ENCODE data around the gene L3HYPDH. TPM values are rescaled to one million over a fixed set of nuclear protein-coding genes. Genes with fewer than 3 reads are reported as not detected.
A peak's percentile ranks its signal among the peaks of the same experiment; 100 is the strongest.

Gene L3HYPDH
- total RNA-seq, 2 donors from 2014 or later, result 69.0 to 74.9 TPM

DNA sequence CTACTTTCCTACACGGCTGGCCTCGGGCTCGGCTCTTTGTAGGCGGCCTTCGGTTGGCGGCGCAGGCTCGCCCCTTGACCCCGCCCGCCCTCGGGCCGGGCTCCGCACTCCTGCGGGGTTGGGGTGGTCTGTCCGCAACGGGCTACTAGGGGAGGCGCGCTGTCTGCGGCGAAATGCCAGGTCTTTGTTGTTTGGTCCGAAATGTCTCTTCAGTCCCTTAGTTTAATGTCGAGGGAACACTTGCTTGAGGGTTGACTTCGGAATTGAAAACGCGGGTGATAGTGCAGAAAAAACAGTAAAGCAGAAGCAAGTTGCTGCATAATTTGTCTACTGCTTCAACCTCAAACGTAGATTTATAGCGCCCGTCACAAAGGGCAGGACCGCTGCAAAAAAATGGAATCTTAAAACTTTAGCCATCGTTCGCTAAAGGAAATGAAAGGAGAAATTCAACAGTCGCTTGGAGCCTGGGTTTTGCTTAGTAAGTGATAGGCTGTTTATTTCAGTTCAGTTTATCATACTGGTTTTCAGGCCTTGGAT is 499 bp upstream of the L3HYPDH start:
- Histone ChIP-seq H3K4me3 (peak overlapping the region; percentile 98), H3K27ac (peak overlapping the region; percentile 88 to 92), H3K27me3 (replicated peaks; ENCODE audit: insufficient read depth) (no peaks in the 10 kb centered on the region), H3K9me3 (no peaks in the 10 kb centered on the region), H3K4me1 (ENCODE audit: control insufficient read depth in 1 of 2, low read depth in 2 of 2) (peaks cover 39 to 56% of the 10 kb centered on the region in 2 donors), H3K36me3 (no peaks in the 10 kb centered on the region)
- no peak for ATAC-seq (ENCODE audit: insufficient number of reproducible peaks, low FRiP score, low read depth)
- no peak for DNase-seq (ENCODE audit: low spot score)
- TF ChIP-seq, protein P1, sequence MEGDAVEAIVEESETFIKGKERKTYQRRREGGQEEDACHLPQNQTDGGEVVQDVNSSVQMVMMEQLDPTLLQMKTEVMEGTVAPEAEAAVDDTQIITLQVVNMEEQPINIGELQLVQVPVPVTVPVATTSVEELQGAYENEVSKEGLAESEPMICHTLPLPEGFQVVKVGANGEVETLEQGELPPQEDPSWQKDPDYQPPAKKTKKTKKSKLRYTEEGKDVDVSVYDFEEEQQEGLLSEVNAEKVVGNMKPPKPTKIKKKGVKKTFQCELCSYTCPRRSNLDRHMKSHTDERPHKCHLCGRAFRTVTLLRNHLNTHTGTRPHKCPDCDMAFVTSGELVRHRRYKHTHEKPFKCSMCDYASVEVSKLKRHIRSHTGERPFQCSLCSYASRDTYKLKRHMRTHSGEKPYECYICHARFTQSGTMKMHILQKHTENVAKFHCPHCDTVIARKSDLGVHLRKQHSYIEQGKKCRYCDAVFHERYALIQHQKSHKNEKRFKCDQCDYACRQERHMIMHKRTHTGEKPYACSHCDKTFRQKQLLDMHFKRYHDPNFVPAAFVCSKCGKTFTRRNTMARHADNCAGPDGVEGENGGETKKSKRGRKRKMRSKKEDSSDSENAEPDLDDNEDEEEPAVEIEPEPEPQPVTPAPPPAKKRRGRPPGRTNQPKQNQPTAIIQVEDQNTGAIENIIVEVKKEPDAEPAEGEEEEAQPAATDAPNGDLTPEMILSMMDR (IDR thresholded peaks at IDR 0.05), result no peak

DNA sequence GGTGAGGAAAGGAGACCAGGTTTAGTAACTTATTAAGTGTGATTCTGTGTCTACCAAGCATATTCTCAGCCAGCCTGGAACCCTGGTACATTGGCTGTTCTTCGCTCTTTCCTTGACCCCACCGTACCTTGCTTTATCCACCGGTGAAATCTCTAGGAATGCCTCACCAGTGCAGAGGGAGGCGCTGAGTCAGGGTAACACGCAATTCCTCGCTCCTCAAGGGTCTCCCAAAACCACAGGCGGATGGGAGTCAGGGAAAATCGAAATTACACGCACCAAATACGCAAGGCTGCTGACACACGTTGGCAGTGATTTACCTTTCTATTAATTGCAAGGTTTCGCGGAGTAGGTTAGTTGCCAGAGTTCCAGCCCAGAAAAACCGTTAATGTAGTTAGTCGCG is 845 bp downstream of the L3HYPDH start:
- peak overlapping the region; percentile 88 to 92 for H3K27ac ChIP-seq
- peaks cover 34 to 62% of the 10 kb centered on the region in 2 donors for H3K4me1 ChIP-seq (ENCODE audit: control insufficient read depth in 1 of 2, low read depth in 2 of 2)
- H3K4me3 ChIP-seq, result peak overlapping the region; percentile 98
- H3K36me3 ChIP-seq, result no peaks in the 10 kb centered on the region
- DNase-seq (ENCODE audit: low spot score) (peak; percentile 19), ATAC-seq (ENCODE audit: insufficient number of reproducible peaks, low FRiP score, low read depth) (peak; percentile 35)
- TF ChIP-seq, protein P1 (IDR thresholded peaks at IDR 0.05), result no peak
- no peaks in the 10 kb centered on the region for H3K9me3 ChIP-seq
- H3K27me3 ChIP-seq (replicated peaks; ENCODE audit: insufficient read depth), result no peaks in the 10 kb centered on the region

DNA sequence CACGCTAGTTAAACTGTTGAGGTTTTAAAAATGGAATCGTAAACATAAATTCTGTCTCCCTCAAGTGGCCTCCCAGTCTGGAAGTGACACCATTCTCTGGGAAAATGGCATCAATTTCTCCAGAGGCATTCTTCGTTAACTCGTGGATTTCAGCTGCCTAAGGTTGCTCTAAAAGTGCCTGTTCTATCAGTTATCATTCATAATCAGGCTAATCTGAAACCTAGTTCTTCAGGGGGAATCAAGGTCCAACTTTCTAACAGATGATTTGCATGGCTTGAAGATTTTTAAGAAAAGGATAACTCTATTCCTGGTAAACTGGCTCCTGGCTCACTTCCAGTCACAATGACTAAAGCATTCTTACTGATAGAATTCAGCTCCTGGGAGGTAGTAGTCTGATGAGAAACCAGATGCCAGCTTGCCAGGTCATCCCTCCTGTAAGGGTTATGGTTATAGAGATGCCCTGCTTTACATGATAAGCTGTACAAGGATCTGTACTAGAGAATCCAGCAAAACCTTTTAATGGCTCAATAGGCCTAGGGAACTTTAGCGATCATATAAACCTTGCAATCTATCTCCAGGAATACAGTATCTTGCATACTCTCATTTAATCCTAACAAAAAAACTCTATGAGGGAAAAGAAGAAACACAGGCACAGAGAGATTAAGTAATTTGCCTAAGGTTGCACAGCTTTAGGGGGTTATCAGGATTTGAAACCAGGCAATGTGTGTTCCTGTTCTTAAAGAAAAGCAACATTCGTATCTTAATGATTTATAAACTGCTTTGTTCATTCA is 1.5 kb downstream of the L3HYPDH start:
- Histone ChIP-seq H3K4me1 (ENCODE audit: control insufficient read depth in 1 of 2, low read depth in 2 of 2) (peaks cover 34 to 62% of the 10 kb centered on the region in 2 donors), H3K27me3 (replicated peaks; ENCODE audit: insufficient read depth) (no peaks in the 10 kb centered on the region), H3K27ac (peak overlapping the region; percentile 88 to 92), H3K9me3 (no peaks in the 10 kb centered on the region), H3K36me3 (no peaks in the 10 kb centered on the region), H3K4me3 (peak overlapping the region; percentile 98)
- TF ChIP-seq, protein P1 (IDR thresholded peaks at IDR 0.05), result no peak
- ATAC-seq (ENCODE audit: insufficient number of reproducible peaks, low FRiP score, low read depth), result no peak
- peak; percentile 45 for DNase-seq (ENCODE audit: low spot score)

DNA sequence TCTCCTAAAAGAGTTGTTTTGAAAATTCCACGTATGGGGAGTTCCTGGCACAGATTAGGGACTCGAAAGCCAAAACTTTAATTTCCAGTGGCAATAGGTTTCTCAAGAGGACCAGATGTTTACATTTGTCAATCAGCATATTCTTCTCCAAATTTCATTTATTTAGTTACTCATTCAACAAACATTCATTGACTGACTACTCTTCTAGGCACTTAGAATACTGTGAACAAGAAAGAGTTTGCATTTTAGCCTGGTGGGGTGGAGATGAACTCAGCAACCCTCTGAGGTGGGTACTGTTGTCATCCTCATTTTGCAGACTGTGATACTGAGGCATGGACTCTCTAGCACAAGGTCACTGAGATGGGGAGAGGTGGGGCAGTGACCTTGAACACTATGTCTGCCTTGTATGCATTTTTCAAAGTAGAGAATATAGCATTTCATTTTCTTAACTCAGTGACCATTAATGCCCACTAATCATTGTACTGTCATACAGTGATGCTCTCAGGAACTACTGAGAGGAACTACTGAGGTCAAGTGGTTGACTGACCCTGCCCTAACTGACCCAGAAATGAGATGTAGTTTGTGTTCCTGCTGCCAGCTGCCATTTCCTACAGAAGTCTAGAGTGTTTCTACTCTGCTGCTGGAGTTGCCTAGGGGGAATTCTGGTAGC is 2.2 kb downstream of the L3HYPDH start:
- no peaks in the 10 kb centered on the region for H3K9me3 ChIP-seq
- ATAC-seq (ENCODE audit: insufficient number of reproducible peaks, low FRiP score, low read depth) (no peak), DNase-seq (ENCODE audit: low spot score) (no peak)
- TF ChIP-seq, protein P1 (IDR thresholded peaks at IDR 0.05), result no peak
- H3K36me3 ChIP-seq, result no peaks in the 10 kb centered on the region
- peaks cover 31 to 62% of the 10 kb centered on the region in 2 donors for H3K4me1 ChIP-seq (ENCODE audit: control insufficient read depth in 1 of 2, low read depth in 2 of 2)
- H3K4me3 ChIP-seq, result peak overlapping the region; percentile 98
- no peaks in the 10 kb centered on the region for H3K27me3 ChIP-seq (replicated peaks; ENCODE audit: insufficient read depth)
- H3K27ac ChIP-seq, result peak overlapping the region; percentile 88 to 92

DNA sequence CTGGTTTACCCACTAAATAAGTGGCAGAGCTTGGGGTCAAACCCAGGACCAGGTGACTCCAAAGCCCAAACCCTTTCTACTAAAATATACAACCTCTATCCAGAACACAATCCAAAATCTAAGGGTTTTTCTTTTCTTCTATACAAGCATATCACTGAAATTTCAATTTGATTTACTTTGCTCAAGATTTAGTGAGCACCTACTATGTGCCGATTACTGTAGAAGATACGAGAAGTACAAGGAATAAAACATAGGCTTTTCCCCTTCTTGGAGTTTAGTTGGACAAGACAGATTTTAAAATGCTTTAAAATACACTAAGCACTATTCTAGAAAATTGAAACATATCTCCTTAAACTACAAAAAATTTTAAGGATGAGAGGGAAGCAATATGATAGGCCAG is 2.8 kb downstream of the L3HYPDH start:
- Histone ChIP-seq H3K27ac (peak overlapping the region; percentile 88 to 92), H3K4me3 (no peak overlapping the region), H3K36me3 (no peaks in the 10 kb centered on the region), H3K4me1 (ENCODE audit: control insufficient read depth in 1 of 2, low read depth in 2 of 2) (peaks cover 25 to 56% of the 10 kb centered on the region in 2 donors), H3K27me3 (replicated peaks; ENCODE audit: insufficient read depth) (no peaks in the 10 kb centered on the region), H3K9me3 (no peaks in the 10 kb centered on the region)
- TF ChIP-seq, protein P1 (IDR thresholded peaks at IDR 0.05), result no peak
- DNase-seq (ENCODE audit: low spot score), result no peak
- no peak for ATAC-seq (ENCODE audit: insufficient number of reproducible peaks, low FRiP score, low read depth)
